Stimulated activated CD8-positive, alpha-beta memory T cell treated with anti-CD3 and anti-CD28 coated beads, Interleukin-15, amount 100 ng/mL, for 24 hours (primary cell): ENCODE results near the gene ADPRHL1.

Source experiments
- DNase-seq: peaks from one replicate; pipeline ENCODE4 v3.0.0-alpha.2; 2020; ENCODE audit warnings: low read depth

The ADPRHL1 gene

DNA sequence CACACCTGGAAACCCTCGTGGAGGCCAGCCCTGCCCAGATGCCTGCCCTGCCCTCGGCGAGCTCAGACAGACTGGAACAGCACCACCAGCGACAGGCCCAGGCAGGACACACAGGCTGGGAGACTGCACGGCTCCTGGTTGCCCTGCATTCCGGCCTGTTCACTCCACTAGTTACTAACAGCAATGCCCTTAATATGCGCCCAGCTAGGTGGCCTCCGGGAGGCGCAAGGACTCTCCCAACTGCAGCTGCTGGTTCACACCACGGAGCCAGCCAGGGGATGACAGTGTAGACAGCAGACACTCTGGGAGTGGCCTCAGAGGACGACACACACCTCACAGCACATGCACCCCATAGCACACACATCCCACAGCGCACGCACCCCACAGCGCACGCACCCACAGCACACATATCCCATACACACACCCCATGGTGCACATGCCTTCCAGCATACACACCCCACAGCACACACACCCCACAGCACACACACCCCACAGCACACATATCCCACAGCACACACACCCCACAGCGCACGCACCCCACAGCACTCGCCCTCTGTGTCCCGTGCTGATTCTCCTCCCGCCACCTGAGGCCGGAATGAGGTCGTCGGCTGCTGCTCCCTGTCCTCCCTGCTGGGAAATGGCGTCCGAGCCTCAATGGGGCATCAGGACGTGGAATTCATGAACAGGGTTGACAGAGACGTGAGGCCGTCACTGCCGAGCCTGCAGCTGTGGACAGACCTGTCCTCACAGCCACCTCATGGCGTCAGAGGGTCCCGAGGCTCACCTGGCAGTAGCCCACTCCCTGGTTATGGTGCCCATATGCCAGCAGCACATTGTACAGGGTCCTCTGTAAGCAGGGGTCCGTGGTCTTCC, 103.0 kb downstream of the ADPRHL1 start:
- DNase-seq = no peak
